NCI-H82 (cell line): Measurements from ENCODE around the gene SNF8.
A peak's percentile ranks its signal among the peaks of the same experiment; 100 is the strongest.
"Not testable (repeated sequence)": the region's sequence is repeated elsewhere in the genome, so short reads cannot be mapped to it uniquely, and the experiment has no call there.

Experiments used
- DNase-seq: peaks from one replicate; lab custom pipeline; 2025; lab: John Stamatoyannopoulos, UW

SNF8 gene

GRCh38 chr17:48944515-48945260 lies at the start of gene SNF8:
TSS of gene SNF8 (minus strand) at chr17:48944842. CDS start at chr17:48944734, 108 bp downstream.
- peak; percentile 97 for DNase-seq

- peak; percentile 82 for DNase-seq
Observed at GRCh38 chr17:48993951-48994350, 49.3 kb upstream of the SNF8 start.

- no peak for DNase-seq
Observed at GRCh38 chr17:48993305-48993704, 48.7 kb upstream of the SNF8 start.

DNA sequence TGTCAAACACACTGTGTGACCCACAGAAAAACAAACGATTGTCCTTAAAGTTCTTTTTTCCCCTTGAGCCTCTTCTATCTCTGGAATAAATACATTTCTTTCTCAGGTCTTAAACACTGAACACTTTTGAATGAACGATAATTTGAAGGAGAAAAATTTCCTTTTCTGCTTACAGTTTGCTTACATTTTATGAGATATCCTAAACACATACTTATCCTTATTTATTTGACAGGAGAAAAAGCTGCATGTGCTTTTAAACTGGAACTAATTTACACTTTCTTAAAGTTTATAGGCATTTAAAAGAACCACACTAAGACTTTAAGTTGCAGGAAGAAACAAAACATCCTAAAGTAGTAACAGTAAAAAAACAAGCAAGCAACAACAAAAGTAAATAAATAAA lies 47.8 kb upstream of the SNF8 start:
- DNase-seq, result no peak

- peak; percentile 63 for DNase-seq
Observed at GRCh38 chr17:48990882-48991357, 46.3 kb upstream of the SNF8 start.

GRCh38 chr17:48989100-48989499 lies 44.5 kb upstream of the SNF8 start:
- DNase-seq, result no peak

DNA sequence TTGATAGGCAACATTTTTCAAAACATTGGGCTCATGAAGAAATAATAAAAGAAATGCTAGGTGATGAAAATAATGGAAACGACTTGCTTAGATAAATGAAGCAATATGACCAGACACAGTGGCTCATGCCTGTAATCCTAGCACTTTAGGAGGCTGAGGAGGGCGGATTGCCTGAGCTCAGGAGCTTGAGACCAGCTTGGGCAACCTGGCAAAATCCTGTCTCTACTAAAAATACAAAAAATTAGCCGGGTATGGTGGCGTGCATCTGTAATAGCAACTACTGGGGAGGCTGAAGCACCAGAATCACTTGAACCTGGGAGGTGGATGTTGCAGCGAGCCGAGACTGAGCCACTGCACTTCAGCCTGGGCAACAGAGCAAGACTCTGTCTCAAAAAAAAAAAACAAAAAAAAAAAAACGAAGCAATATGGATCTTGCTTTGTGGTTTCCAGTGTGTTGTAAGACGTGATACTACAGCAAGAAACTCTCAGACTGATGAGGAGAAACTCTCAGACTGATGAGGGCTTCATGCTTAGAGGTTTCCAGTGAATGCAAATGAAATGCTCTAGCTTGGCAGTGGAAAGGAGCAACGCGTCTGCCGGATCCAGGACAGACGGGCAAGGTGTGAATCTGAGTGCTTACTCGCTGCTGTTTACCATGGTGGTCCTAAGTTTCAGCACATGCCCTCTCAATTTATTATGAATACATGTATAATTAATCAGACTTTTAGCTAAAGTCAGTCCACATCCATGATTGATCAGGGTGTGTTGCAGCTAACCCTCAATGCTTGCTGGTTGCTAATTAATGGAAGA lies 41.0 kb upstream of the SNF8 start:
- no peak for DNase-seq

- DNase-seq, result no peak
Observed at GRCh38 chr17:48981927-48982539, 37.4 kb upstream of the SNF8 start.

DNA sequence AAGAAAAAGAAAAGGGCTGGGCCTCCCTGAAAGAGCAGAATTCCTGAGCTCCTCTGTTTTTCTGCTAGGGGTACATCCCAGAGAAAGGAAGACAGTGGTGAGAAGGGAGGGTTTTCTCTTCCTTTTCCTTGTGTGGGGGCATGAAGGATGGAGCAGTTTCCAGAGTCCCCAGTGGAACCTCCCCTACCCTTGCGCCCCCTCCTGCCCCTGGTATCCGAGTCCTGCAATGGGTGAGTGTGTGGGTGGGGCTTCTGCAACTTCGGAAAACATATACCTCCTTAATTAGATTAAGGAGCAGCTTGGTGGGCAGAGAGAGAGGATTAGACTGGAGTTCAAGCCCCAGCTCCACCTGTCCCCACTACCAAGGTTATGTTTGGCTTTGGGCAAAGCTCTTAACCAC lies 29.2 kb upstream of the SNF8 start:
- DNase-seq, result peak; percentile 99

DNA sequence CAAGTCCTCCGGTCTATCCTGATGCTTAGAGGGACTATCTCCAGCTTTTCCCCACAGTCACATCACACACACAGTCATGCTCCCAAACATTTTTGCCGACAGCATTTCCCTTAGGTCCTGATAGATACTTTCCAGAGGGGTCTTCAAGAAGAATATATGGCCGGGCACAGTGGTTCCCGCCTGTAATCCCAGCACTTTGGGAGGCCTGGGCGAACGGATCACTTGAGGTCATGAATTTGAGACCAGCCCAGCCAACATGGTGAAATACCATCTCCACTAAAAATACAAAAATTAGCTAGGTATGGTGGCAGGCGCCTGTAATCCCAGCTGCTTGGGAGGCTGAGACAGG lies 28.1 kb upstream of the SNF8 start:
- DNase-seq, result no peak

DNA sequence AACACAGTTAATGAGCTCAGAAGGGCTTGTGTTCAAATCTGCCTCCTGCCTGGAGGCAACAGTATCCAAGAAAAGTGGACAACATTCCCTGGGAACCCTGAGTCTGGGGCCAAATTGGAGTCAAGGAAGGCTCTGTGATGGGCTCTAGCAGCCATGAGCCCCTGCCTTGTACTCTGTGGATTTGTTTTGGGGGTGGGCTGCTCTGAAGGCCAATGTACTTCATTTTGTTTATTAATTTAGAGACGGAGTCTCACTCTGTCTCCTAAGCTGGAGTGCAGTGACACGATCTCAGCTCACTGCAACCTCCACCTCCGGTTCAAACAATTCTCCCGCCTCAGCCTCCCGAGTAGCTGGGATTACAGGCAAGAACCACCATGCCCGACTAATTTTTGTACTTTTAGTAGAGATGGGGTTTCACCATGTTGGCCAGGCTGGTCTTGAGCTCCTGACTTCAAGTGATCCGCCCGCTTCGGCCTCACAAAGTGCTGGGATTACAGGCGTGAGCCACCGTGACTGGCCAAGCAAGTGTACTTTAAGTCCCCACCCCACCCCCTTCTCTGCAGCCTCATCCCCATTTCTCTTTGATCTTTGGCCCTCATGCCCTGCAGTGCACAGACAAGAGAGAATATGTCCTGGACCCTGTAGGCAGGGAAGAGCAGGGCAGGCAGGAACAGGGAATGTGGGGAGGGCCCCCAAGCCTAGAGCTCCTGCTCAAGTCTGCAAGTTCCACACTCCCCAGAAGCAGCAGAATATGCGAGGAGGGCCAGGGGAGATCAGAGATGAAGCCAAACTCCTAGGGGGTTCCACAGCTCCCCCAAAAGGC lies 26.4 kb upstream of the SNF8 start:
- DNase-seq, result peak; percentile 82

DNA sequence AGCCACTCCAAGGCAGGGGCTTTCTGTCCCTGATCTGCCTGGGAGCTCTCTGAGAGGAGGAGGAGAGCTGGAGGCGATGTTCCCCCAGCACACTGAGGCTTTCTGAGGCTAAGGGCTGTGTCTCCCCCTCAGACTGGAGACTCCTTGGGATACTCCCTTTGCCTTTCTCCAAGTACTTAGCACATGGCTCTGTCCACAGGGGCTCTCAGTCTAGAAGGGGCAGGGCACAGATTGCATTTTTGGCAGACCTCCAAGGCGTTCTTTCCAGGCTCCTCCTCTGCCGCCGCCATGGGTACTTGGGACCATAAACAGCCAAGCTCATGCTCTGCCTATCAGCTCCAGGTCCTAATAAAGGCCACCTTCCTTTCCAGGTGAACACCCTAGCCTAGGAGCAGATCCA lies 25.6 kb upstream of the SNF8 start:
- DNase-seq, result peak; percentile 99

DNA sequence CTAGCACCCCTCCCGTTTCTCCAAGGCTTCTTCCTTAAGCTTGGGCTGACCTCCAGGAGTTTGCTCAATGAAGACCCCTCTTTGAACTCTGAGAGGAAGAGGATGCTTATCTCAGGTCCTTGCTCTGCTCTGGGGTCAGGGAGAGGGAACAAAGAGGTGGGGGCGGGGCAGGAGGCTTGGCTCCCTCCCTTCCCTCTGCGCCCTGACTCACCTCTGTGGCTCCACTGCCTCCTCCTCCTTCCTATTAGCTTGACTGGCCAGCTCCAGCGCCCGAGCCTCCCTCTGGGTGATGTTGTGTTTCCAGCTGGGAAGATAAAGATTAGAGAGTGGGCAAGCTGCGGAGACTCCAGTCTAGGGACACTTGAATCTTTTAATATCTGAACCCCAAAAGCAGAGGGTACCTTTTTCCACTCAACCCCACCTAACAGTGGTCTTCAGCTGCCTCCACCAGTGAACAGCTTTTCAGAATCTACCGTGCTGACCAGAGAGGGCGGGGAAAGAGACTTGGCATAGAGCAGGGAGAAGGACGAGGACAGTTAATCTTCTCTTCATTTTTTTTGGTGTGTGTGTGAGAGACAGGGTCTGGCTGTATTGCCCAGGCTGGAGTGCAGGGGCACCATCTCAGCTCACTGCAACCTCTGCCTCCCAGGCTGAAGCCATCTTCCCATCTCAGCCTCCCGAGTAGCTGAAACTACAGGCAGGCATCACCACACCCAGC lies 17.0 kb upstream of the SNF8 start:
- DNase-seq, result peak; percentile 70

- DNase-seq, result peak; percentile 80
Observed at GRCh38 chr17:48960834-48961515, 16.3 kb upstream of the SNF8 start.

- DNase-seq, result peak; percentile 93
Observed at GRCh38 chr17:48954300-48954755, 9.7 kb upstream of the SNF8 start.

DNA sequence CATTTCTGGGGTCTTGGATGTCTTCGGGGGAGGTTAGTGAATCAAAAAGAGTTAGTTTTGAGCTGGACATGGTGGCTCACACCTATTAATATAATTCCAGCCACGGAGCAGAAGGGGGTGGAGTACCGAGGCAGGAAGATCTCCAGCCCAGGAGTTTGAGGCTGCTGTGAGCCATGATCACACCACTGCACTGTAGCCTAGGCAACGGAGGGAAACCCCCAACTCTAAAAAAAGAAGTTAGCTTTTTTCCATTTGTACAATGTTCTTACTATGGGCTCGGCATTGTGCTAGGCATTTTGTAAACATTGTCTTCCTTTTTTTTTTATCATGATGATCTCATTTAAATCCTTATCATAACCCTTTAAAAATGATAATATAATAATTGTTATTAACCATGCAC lies 8.3 kb upstream of the SNF8 start:
- DNase-seq, result no peak

- DNase-seq, result no peak
Observed at GRCh38 chr17:48951572-48951971, 6.9 kb upstream of the SNF8 start.

DNA sequence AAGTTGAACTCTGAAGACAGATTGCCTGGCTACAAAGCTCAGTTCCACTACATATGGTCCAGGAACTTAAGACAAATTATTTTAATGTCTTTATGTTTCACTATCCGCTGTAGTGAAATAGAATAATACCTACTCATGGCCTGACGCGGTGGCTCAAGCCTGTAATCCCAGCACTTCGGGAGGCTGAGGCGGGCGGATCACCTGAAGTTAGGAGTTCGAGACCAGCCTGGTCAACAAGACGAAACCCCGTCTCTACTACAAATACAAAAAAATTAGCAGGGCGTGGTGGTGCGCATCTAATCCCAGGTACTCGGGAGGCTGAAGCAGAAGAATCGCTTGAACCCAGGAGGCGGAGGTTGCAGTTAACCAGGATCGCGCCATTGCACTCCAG lies 614 bp upstream of the SNF8 start:
- DNase-seq, result not testable (repeated sequence)

GRCh38 chr17:48933035-48933434 lies 11.6 kb downstream of the SNF8 start:
- DNase-seq, result no peak

DNA sequence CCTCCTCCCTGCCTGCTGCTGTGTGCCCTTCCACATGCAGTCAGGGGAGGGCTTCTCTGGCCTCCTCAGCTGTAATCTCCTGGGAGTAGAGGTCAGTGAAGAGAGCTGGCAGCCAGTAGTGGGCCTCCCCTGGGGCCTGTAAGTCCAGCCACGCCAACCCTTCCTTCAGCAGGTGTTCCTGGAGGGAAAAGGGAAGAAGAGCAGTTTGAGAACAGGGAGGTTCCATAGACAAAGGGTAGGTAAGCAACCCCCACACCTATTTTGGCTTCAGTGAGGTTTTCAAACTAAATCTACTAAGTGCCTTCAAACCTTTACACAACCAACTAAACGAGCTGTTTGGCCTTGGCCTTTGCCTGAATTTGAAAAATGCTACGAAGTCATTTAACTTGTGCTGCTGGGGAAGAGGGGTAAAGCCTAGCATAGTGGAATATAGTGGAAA lies 14.2 kb downstream of the SNF8 start:
- DNase-seq, result peak; percentile 42

GRCh38 chr17:48929812-48930165 lies 14.9 kb downstream of the SNF8 start:
- no peak for DNase-seq
